NCI-H2107 treated with DMSO at 0.1 percent for 48 hours (cell line): ENCODE data around the gene ARHGAP4.
A peak's percentile ranks its signal among the peaks of the same experiment; 100 is the strongest.

Experiments
- DNase-seq: peaks from one replicate; lab custom pipeline; 2025; ENCODE audit not compliant: unreplicated experiment; lab: John Stamatoyannopoulos, UW

ARHGAP4 gene

DNA sequence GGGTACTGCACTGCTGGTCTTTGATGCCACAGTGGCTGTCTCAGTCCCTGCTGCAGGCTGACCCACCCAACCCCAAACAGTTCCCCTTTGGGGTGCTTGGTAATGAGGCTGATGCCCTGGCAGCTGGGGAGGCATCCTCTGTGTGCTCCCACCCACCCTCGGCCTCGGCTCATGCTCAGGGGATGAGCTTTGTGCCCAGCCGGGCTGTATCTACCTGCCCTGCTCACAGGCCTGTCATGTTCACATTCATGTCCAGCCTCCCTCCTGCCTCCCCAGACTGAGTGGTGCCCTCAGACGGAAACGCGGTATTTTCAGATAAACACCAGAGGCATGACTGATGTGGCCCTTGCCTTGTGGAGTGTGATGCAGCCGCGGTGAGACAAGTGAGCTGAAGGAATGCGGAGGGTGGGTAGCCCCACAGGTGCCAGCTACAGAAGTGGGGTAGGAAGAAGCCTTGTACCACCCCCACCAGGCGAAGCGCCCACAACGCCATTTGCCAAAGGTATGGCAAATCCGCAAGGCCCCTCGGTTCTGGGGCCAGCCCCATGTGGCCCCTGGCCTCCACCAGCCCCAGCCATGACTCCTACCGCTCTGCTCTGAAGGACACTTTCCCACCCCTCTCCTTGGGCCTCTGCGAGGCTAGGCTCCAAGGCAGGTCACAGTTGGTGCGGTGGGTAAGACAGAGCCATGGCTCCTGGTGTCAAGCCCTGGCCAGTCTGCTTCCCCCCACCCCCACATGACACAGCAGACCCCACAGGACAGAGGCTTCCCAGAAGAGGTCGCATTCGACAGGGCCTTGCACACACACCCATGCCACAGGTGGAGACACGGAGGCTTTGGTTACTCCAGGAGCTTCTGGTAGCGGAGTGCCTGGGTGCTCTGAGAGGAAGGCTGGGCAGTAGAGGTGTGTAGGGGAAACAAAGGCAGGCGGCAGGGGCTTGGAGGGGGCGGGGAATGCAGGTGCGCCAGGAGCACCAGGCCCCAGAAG lies 20.2 kb upstream of the ARHGAP4 start:
- no peak for DNase-seq

DNA sequence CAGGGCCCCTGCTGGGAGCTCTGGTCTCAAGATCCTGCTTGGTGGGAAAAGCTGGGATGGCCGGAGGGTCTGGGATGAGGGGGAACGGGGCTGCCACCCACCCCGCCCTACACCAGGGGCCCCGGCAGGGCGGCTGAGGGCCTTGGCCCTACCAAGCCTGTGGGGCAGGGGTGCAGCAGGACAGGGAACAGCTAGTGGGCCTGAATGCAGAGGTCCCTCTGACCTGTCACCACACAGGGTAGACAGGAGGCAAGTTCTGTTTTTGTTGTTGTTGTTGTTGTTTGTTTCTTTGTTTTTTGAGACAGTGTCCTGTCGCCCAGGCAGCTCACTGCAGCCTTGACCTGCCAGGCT lies 18.7 kb upstream of the ARHGAP4 start:
- DNase-seq = no peak

DNA sequence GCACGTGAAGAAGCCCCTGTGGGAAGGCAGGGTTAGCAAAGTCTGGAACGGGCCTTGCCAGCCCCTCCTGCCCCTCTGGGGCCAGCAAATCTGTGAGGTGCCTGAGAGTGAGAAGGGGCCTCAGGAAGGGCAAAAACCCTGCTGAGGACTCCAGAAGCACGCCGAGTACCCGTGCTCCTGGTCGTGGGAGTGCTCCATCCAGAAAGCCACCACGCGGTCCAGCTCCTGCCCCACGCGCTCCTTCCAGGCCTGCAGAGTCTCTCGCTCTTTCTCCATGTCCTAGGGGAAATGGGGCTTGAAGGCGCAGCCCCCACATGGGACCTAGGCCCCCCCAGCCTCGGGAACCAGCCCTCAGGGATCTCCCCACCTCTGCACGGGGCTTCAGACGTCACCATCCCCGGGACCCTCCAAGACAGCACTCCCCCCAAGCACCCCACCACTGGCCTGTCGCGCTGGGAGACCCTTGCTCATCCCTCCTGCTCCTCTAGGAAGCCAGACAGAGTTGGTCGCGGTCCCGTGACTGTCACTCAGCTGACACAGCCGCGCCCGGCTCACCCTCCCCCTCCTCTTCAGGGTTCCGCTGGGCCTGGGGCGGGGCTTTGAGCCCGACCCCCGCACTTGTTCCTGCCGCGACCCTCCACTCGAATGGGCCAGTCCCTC lies 18.2 kb upstream of the ARHGAP4 start, which contains the start of gene RENBP:
RENBP (minus strand) TSS at position 504 of the 660 bp plus-strand sequence; CDS start at position 471, 33 bp downstream.
- no peak for DNase-seq

DNA sequence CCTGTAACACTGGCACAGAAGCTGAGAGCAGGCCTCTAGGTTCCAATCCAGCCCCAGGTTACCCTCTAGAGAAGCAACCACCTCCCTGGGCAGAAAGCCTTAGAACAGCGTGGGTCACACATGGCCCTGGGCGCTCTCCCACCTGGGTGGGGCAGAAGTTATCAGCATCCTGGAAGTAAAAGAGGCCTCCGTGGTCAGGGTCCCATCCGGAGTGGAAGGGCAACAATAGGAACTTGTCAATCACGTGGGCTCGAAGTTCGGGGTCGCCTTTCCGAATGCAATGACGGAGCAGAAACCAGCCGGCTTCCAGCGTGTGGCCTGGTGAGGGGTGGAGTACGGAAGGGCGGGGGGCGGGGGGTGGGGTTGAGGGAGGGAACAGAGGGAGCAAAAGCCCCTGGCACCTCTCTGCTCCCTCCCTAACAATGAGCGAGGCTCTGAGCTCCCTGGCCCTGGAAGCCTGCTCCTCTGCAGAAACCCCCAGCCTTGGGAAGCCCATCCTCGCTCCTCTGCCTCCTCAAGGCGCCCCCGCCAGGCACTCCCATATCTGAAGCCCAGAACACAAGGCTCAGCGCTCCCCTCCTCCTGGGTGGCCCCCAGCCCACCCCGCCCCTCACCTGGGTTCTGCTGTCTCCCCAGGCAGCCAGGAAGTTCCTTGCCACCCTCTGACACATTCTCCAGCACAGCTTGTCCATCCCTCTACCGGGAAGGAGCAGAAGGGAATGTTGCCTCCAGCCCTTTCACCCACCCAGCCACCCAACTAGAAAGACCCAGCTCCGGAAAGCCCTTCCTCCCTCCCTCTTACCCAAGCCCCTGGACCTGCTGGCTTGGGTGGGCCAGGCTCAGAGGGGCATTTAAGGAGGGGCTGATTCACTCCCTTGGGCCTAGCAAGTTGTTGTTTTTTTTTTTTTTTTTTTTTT lies 15.5 kb upstream of the ARHGAP4 start:
- no peak for DNase-seq

DNA sequence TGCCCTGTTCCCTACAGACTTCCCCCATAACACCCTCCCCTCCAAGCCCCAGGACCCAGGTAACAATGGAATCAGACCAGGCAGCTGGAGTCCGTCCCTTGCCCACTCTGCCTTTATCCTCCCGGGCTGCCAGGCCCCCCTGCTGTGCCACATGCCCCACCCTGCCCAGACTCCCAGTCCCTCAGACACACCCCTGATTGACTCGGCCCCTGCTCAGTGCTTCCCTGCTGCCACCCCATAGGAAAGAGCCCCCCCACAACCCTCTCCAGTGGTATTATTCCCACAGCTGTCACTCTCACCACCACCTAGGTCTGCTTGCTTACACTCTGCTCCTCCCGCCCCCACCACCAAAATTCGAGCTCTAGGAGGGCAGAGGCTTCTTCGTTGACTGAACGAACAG lies 13.5 kb upstream of the ARHGAP4 start:
- no peak for DNase-seq

DNA sequence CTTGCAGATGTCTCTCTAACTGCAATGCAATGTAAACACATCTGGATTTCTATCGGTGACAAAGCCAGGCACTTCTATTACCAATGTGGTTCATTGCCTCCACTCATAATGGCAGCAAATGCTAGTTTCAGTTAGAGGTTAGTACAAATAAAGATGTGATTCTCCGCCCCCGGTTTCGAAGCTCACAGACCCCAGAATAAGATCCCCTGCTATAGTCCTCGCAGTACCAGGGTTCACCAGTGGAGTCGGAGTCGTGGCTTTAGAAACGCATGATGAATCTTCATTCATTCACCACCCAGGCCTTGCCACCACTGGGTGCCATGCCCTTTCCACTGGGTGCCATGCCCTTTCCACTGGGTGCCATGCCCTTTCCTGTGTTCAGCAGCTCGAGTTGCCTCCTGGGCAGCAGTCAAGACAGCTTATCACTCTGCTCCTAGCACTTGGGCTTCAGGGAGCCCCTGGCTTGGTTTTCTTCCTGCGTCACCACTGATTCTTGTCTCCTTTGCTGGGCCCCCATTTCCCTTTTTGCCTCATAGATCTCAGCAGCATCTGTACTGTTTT lies 12.2 kb upstream of the ARHGAP4 start:
- no peak for DNase-seq

DNA sequence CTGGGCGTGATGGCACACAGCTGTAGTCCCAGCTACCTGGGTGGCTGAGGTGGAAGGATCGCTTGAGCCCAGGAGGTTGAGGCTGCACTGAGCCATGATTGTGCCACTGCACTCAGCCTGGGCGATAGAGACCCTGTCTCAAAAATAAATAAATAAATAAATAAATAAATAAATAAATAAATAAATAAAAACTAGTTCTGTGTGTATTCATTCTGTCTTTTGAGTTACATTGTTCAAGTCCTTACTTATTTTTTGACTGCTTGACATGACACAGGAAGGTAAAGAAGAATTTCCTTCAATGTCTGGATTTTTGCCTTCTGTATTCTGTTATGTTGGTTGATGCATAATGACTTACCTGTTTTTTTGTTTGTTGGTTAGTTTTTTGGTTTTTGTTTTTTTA lies 11.0 kb upstream of the ARHGAP4 start:
- no peak for DNase-seq

DNA sequence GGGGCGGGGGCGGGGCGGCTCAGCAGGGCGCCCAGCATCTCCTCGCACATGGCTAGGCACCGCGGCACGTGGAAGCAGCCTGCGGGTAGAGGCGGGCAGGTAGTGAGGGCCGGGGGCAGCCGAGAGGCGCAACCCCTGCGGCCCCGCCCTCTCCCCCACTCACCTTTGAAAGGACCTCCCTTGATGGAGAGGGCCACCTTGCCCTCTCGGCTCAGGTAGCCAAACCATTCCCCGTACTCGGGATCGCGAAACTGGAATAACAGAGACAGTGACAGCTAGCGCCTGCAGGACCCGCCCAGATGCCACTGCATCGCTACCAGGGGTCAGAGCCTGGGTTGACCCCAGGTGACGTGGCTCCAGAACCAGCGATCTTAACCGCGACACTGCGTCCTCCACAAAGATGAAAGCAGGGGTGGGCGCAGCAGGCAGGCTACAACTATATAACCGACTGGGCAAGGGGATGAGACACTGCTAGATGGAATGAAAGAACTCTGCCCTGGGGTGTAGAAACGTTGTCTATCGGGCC lies 9.3 kb upstream of the ARHGAP4 start:
- DNase-seq = peak; percentile 22

DNA sequence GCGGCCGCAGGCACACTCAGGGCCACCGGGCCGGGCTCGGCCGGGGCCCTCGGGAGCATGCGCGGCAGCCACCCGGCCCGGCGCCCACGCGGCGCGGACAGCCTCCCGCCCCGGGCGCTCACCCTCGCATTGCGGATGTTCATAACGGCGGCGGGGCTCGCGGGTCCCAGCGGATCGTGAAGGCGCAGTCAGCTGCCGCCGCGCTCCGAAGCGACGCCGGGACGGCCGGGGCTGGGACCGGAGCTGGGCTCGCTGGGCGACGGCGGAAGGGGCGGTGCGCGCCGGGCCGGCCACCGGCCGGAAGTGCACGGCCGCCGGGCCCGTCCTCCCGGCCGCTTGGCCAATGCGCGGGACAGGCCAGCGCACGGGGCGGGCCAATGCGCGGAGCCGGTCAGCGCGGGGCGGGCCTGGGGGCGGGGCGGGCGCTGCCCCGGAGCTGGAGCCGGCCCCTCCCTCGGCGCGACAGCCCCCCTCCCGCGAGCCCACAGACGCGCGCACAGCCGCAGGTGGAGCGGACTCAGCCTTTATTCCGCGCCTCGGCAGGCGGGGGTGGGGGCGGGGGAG lies 8.8 kb upstream of the ARHGAP4 start, which contains the start of gene NAA10:
NAA10 (minus strand) TSS at position 276 of the 564 bp plus-strand sequence; CDS start at position 143, 133 bp downstream.
- DNase-seq = peak; percentile 29

DNA sequence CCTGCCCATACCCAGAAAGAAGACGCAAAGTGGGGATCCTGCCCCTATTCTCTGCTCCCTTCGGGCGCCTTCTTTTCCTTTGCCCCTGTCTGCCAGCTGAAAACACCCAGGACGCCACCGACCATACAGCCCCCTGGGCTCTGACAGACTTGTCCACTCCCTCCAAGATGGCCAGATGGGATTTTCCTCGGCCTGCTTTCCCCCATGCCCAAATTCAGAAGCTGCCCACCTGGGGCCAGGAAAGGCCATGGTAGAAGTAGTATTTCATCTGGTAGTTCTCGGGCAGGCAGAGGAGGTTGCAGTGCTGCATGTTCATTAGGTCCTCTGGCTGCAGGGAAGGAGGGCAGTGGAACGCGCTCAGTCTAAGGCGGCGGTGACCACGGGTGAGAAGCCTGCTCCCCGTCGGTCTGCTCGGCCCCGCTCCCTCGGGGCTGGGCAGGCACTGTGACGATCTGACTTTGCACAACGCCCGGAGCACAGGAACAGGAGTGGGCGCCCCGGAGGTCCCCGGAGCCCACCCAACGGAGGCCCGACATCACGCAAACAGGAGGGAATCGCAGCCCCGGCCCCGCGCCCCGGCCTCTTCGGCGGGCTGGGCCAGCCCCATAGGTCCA lies 8.2 kb upstream of the ARHGAP4 start:
- no peak for DNase-seq

DNA sequence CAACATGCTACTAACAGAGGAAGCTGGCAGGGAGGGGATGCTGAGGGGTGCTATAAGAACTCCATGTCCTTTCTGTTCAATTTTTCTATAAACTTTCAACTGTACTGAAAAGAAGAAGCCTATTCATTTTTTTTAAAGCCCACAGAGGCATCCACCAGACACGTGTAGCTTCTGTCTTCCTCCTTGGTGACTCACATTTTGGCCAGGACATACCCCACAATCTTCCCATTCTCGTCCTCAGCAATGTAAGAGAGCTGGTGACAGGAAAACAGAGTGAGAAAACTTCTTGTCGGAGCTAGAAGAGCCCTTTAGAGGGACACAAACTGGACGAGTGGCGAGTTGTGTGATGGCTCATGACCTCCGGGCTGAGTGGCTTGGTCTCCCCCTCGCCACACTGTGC lies 7.7 kb upstream of the ARHGAP4 start:
- DNase-seq = no peak

DNA sequence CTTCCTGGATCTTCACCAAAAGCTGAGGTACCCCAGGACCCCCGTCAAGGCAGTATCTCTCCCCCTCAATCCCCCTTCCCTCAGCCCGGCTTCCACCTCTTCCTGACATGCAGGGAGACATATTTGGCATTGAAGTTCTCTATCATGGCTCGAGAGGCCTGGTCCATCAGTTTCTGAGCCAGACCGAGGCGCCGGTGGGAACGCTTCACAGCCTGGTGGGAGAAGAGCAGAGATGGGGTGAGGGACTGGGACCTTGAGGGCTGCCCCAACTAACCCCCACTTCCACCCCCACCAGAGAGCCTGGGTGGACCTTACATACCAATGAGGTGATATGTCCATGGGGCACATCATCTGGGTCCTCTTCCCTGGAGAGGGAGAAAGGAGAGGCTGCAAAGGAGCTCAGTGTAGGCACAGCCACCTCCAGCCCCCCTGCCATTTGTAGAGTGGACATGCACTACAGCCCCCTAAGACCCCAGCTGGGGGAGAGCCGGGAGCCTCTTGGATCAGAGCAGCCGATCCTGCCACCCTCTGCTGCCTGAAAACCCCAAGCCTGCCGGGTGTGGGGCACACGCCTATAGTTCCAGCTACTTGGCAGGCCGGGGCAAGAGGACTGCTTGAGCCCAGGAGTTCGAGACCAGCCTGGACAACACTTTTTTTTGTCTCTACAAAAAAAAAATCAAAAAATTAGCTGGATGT lies 6.3 kb upstream of the ARHGAP4 start:
- DNase-seq = no peak

DNA sequence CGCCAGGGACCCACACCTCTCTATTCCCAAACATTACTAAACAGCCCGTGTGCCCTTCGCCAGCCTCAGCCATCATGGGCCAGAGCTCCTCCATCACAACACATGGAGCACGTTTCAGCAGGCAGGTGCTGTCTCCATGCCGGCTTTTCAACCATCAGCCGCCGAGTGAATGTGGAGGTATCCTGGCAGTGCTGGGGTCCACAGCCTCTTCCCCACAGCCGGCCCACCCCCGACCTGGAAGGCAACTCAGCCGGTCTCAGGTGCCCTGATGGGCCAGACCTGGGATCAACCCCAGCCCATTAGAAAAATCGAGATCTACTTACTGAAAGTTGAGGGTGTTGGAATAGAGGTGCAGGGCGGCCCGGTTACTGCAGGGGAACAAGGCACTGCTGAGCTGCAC lies 5.7 kb upstream of the ARHGAP4 start:
- DNase-seq = no peak

DNA sequence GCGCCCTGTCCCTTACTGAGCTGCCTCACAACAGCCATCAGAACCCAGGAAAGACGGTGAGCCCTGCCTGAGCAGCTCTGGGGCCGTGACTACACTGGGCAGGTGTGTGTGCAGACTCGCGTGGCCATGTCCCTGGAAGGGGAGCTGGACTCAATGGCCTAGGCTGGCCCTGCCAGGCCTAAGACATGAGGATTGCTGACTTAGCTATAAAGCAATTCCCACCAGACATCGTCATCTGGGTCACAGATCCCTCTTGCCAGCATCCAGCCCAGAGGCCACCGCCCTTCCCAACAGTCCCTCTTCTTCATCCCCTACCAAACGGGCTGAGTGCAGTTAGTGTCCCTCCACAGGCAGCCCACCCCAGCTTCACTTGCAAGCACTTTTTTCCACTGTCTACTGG lies 5.1 kb upstream of the ARHGAP4 start:
- no peak for DNase-seq

DNA sequence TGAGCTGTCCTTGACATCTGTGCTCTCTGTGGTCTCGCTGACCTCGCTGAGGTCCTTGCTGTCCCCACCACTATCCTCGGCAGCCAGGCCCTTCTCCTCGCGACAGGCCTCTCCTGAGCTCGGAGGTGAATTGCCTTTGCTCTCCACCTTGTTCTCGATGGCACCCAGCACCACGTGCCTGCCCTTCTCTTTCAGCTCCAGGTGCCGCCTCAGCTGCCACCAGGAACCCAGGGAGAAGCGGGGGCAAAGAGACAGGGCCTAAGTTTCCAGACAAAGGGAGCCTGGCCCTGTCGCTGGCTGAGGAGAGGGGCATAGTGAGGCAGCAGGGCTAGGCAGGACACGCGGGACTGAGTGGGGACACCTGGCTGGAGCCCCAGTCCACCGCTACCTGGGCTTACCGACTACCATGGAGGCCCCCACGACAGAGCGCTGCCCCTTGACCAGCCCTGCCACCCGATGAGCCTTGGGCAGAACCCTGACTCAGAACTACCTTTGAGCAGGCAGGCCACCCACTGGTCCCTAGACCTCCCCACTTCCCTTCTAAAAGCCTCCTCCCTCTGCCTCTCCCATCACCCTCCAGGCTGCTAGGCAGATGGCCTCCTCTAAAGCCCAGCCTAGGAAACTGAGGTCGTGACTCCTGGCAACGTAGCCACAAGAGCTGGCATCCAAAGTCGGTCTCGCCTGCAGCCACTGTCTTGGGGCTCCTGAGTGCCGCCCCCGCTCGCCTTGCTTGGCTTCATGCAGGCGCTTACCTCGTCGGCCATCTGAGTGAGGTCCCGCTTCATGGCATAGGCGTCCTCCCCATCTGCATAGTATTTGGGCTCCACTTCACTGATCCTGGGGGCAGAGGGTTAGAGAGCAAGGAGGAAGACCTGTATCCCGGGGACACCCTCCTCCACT lies 4.2 kb upstream of the ARHGAP4 start:
- no peak for DNase-seq

DNA sequence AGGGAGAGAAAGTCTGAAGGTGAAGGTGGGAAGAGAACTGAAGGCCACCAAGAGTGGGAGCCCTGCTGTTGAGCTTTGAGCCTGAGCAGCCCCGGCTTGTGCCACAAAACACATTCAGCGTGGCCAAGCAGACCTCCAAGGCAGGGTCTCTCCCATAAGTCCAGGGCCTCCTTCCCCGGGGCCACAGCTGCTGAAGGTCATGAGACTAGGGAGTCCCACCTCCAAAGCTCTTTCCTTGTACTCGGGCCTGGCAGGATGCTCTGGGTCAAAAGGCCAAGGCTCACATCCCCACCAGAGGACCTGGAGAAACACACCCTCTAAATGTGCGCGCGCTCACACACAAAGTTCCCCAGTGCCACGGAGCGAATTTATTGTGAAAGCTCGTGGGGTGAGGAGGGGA lies 3.5 kb upstream of the ARHGAP4 start:
- no peak for DNase-seq

DNA sequence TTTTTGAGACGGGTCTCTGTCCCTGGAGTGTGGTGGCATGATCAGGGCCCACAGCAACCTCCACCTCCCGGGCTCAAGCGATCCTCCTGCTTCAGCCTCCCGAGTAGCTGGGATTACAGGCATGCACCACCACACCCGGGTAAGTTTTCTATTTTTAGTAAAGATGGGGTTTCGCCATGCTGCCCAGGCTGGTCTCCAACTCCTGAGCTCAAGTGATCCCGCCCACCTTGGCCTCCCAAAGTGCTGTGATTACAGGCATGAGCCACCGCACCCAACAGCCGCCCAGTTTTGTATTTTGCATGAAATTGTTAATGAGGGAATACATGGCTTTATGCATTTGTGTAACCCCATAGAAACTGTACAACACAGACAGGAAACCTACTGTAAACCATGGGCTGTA lies 2.8 kb upstream of the ARHGAP4 start:
- no peak for DNase-seq
